ENCODE data around the gene ACOT7.

Gene ACOT7

GRCh38 chr1:6417961-6418667 is 24.5 kb upstream of the ACOT7 start:
- no peaks in the 10 kb centered on the region for H4K20me1 ChIP-seq (ENCODE audit: control insufficient read depth, insufficient read depth, low read depth, low read length)
- H3K4me3 ChIP-seq (ENCODE audit: low read length) = no peak overlapping the region
- TF ChIP-seq, protein P1, sequence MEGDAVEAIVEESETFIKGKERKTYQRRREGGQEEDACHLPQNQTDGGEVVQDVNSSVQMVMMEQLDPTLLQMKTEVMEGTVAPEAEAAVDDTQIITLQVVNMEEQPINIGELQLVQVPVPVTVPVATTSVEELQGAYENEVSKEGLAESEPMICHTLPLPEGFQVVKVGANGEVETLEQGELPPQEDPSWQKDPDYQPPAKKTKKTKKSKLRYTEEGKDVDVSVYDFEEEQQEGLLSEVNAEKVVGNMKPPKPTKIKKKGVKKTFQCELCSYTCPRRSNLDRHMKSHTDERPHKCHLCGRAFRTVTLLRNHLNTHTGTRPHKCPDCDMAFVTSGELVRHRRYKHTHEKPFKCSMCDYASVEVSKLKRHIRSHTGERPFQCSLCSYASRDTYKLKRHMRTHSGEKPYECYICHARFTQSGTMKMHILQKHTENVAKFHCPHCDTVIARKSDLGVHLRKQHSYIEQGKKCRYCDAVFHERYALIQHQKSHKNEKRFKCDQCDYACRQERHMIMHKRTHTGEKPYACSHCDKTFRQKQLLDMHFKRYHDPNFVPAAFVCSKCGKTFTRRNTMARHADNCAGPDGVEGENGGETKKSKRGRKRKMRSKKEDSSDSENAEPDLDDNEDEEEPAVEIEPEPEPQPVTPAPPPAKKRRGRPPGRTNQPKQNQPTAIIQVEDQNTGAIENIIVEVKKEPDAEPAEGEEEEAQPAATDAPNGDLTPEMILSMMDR (IDR thresholded peaks at IDR 0.05; ENCODE audit: low read depth, low read length, poor library complexity, severe bottlenecking) = no peak
- no peak for TF ChIP-seq EZH2phosphoT487 (IDR thresholded peaks at IDR 0.05; ENCODE audit: borderline replicate concordance, low read length)
- H3F3A ChIP-seq (ENCODE audit: control insufficient read depth, insufficient read depth) = no peaks in the 10 kb centered on the region
- H3K4me1 ChIP-seq (ENCODE audit: control insufficient read depth, low read length) = no peaks in the 10 kb centered on the region
- no peaks in the 10 kb centered on the region for H3K79me2 ChIP-seq (ENCODE audit: control insufficient read depth, low read length)
- no peaks in the 10 kb centered on the region for H3K36me3 ChIP-seq (ENCODE audit: control insufficient read depth, low read length)
- H3K27ac ChIP-seq (ENCODE audit: low read depth, low read length) = no peak overlapping the region
- H3K4me2 ChIP-seq (ENCODE audit: low read length) = no peak overlapping the region
- H3K27me3 ChIP-seq (ENCODE audit: control insufficient read depth, low read length) = peaks cover 43% of the 10 kb centered on the region
- H3K9me2 ChIP-seq (replicated peaks; ENCODE audit: control insufficient read depth, low read length) = no peaks in the 10 kb centered on the region
- H3K9me3 ChIP-seq (ENCODE audit: control insufficient read depth, insufficient read depth, low read length) = no peaks in the 10 kb centered on the region

DNA sequence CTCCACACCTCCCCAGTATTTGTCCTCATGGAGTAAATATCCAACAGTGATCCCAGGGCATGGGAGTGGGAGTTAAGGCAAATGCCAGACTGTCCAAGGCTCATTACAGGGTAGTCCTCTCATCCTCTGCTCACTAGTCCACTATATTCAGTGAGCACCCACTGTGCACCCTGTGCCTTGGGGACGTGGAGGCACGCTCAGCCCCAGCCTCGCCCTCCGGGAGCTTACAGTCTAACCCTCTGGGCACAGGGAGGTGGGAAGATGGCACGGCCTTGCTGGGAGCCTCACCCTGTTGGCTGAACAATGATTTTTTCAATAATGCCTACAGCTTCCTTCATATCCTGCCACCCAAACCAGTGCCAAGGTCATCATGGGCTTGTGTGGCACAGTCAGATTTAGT is 23.3 kb upstream of the ACOT7 start:
- TF ChIP-seq, protein P1 (IDR thresholded peaks at IDR 0.05; ENCODE audit: low read depth, low read length, poor library complexity, severe bottlenecking) = no peak
- no peak for TF ChIP-seq EZH2phosphoT487 (IDR thresholded peaks at IDR 0.05; ENCODE audit: borderline replicate concordance, low read length)
- no peaks in the 10 kb centered on the region for H3K4me1 ChIP-seq (ENCODE audit: control insufficient read depth, low read length)
- peaks cover 37% of the 10 kb centered on the region for H3K27me3 ChIP-seq (ENCODE audit: control insufficient read depth, low read length)

DNA sequence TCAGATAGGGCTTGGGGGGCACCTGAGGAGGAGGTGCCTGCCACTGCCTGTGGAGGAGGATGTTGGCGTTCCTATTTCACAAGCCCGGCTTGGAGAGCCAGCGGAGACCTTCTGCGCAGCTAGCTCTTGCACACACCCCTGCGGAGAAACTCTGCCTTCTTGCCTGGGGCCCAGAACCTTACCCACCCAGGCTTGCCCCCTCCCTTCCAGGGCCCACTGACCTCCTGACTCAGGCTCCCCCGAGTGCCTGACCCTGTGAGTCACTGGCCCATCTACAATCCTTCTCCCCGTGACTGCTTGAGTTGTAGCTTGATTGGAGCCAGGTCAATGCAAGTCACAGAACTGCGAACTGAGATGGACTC is 22.7 kb upstream of the ACOT7 start:
- Histone ChIP-seq H3K4me1 (ENCODE audit: control insufficient read depth, low read length) (no peaks in the 10 kb centered on the region), H3K4me2 (ENCODE audit: low read length) (no peak overlapping the region), H3K9me3 (ENCODE audit: control insufficient read depth, insufficient read depth, low read length) (no peaks in the 10 kb centered on the region), H3K4me3 (ENCODE audit: low read length) (no peak overlapping the region), H3K9me2 (replicated peaks; ENCODE audit: control insufficient read depth, low read length) (no peaks in the 10 kb centered on the region), H3F3A (ENCODE audit: control insufficient read depth, insufficient read depth) (no peaks in the 10 kb centered on the region), H3K27ac (ENCODE audit: low read depth, low read length) (no peak overlapping the region), H3K79me2 (ENCODE audit: control insufficient read depth, low read length) (no peaks in the 10 kb centered on the region), H3K36me3 (ENCODE audit: control insufficient read depth, low read length) (no peaks in the 10 kb centered on the region), H4K20me1 (ENCODE audit: control insufficient read depth, insufficient read depth, low read depth, low read length) (no peaks in the 10 kb centered on the region), H3K27me3 (ENCODE audit: control insufficient read depth, low read length) (peaks cover 31% of the 10 kb centered on the region)
- TF ChIP-seq EZH2phosphoT487 (IDR thresholded peaks at IDR 0.05; ENCODE audit: borderline replicate concordance, low read length) = no peak
- TF ChIP-seq, protein P1 (IDR thresholded peaks at IDR 0.05; ENCODE audit: low read depth, low read length, poor library complexity, severe bottlenecking) = no peak

More for the DNA sequence above, 23.3 kb upstream of the ACOT7 start:
- no peaks in the 10 kb centered on the region for H3K9me3 ChIP-seq (ENCODE audit: control insufficient read depth, insufficient read depth, low read length)
- H3K27ac ChIP-seq (ENCODE audit: low read depth, low read length) = no peak overlapping the region
- H3K4me3 ChIP-seq (ENCODE audit: low read length) = no peak overlapping the region
- H3F3A ChIP-seq (ENCODE audit: control insufficient read depth, insufficient read depth) = no peaks in the 10 kb centered on the region
- no peaks in the 10 kb centered on the region for H3K9me2 ChIP-seq (replicated peaks; ENCODE audit: control insufficient read depth, low read length)
- no peaks in the 10 kb centered on the region for H3K79me2 ChIP-seq (ENCODE audit: control insufficient read depth, low read length)
- no peaks in the 10 kb centered on the region for H4K20me1 ChIP-seq (ENCODE audit: control insufficient read depth, insufficient read depth, low read depth, low read length)
- H3K4me2 ChIP-seq (ENCODE audit: low read length) = no peak overlapping the region
- no peaks in the 10 kb centered on the region for H3K36me3 ChIP-seq (ENCODE audit: control insufficient read depth, low read length)
